IPS-18c (cell line): Measurements from ENCODE around the gene LPCAT1.
"Not testable (repeated sequence)": the region's sequence is repeated elsewhere in the genome, so short reads cannot be mapped to it uniquely, and the experiment has no call there.

Experiments
- H3K4me3 ChIP-seq: 2 replicates; pipeline ENCODE4 v1.7.0; 2013; ENCODE audit warnings: low read depth, mild to moderate bottlenecking, low read length, moderate library complexity; ENCODE audit not compliant: insufficient read depth
- H3K9me3 ChIP-seq: one replicate; pipeline ENCODE4 v1.6.1; 2013; ENCODE audit warnings: mild to moderate bottlenecking, low read length, moderate library complexity; ENCODE audit not compliant: control insufficient read depth, insufficient read depth

LPCAT1 gene

DNA sequence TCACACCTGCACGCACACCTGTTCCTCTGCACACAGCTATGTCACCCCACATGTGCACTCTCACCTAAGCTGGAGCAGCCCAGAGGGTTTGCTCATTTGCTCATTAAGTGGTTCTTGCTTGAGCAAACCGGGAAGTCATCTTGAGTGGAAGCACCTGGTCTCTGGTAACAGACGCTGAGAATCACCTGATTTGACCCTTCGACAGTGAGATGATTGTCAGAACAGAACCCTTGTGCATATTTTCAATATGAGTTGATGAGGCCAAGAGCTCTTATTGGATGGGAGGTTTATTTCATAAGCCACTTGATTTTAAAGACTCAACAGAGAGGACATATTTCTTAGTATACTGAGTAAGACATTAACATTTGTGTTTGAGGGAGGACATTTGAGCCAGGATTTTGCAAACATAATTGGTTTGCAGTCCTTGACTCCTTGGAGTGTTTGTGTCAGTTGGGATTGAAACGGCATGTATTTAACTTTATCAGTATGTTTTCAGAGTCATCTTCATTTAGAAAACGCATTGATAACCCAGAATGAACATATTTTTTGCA lies 22.1 kb upstream of the LPCAT1 start:
- Histone ChIP-seq H3K9me3 (no peaks in the 10 kb centered on the region), H3K4me3 (no peak overlapping the region)

DNA sequence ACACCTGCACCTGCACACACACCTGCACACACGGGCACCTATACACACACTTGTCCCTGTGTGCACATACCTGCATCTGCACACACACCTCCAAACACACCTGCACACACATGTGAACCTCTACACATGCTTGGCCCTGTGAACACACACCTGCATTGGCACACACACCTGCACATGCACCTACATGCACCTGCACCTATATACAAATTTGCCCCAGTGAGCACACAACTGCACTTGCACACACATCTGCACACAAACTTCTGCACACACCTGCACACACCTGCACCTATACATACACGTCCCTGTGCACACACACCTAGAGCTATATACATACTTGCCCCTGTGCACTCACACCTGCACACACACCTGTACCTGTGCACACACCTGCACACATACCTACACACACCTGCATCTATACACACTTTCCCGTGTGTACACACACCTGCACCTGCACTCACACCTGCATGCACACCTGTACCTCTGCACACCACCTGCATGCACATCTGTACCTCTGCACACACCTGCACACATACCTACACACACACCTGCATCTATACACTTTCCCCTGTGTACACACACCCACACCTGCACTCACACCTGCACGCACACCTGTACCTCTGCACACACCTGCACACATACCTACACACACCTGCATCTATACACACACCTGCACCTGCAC lies 21.5 kb upstream of the LPCAT1 start:
- Histone ChIP-seq H3K4me3 (no peak overlapping the region), H3K9me3 (no peaks in the 10 kb centered on the region)

DNA sequence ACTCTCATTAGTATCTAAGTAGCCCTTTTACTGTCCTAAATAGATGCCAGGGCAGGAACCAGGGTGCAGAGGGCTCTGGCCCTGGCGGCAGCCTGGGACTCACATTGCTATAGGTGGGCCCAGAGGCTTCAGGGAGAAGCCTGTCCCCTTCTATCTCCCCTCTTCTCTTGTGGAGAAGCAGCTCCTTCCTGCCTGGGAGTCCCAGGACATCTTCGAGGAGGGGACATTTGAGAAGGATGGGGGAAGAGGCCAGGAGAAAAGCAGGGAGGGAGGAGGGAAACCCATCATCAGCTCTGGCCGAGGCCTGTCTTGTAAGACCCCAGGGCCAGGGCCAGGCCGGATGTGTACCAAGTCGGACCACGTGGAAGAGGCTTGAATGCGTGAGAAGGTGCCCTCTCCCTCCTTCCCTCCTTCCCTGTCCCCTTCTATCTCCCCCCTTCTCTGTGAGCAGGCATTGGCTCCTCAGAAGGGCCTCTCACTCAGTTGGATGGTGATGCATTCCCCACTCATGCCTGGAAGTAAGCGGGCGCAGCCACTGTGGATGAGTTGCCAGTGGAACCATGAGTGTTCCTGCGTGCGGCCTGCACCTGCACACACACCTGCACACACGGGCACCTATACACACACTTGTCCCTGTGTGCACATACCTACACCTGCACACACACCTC lies 20.7 kb upstream of the LPCAT1 start:
- Histone ChIP-seq H3K4me3 (no peak overlapping the region), H3K9me3 (no peaks in the 10 kb centered on the region)

DNA sequence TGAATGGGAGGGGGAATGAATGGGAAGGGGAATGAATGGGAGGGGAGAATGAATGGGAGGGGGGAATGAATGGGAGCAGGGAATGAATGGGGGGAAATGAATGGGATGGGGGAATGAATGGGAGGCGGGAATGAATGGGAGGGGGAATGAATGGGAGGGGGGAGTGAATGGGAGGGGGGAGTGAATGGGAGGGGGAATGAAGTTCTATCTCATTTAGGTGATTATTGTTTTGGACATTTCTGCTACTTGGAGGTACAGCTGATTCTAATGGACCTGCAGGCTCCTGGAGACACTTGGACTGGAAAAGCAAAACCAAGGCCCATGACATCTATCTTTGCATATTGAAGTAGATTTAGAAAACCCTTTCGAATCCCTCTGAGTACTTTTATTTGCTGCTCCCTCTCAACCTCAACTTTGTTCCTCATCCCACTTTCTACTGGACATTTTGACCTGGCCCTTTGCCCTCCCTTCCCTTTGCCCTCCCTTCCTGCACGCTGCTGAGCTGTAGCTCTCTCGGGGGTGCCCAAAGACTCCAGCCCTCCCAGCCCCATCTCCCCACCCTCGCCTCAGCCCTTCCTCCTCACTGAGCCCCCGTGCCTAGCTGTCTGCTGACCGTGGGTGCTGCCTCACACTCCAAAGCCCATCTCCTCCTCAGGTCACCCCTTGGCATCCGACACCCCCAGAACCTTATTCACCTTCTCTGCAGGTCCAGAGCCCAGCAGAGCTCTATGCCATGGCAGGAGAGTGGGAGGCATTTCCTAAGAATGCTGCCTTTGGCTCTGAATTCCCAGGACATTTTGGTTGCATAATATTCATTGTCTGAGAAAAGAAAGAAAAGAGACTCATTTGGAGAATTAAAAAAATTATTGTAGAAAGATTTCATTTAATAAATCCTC lies 19.9 kb upstream of the LPCAT1 start:
- H3K4me3 ChIP-seq = no peak overlapping the region
- no peaks in the 10 kb centered on the region for H3K9me3 ChIP-seq

DNA sequence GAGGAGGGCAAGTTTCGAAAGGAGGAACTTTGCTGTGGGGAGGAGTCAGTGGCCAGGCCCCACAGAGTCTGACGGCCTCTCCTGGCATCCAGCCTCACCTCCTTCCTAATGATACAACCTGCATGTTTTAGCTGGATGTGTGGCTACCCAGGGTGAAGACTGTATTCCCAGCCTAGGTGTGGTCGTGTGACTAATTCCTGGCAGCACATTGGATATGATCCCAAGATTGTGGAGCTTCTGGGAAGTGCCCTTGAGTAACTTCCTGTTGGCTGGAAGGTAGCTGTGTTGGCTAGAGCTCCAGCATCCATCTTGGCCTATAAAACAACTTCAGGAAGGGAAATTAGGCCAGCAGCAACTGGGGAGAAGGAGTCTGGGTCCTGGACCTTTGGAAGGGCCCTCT lies 19.0 kb upstream of the LPCAT1 start:
- H3K9me3 ChIP-seq = no peaks in the 10 kb centered on the region
- H3K4me3 ChIP-seq = no peak overlapping the region

DNA sequence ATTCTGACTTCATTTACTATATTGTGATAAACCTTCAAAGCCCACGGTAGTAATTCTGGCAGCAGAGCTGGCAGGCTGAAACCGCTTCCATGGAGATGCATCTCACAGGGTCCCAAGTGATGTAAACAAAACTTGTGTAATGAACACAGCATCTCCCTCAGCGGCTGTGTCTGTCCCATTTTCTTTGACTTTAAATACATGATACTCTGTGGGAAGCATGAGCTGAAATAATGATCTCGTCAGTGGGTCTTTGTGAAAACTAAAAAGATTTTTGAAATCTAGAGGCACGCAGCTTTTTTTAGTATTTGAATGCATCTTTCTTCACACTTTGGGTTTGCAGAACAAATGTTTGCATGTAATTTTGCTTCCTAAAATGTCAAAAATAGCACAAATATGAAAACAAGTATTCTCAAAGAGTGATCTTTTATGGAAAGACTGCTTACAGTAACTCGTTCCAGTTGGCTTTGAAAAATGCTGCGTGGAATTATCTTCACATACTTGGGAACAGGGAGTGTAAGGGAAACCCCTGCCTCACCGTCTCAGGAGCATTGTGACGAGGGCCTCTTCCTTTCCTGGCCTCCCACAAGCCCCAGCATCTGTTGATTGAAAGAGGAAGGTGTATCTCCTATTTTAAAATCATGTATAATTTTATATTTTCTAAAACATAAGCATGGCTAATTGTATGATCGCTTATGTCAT lies 18.1 kb upstream of the LPCAT1 start:
- no peaks in the 10 kb centered on the region for H3K9me3 ChIP-seq

DNA sequence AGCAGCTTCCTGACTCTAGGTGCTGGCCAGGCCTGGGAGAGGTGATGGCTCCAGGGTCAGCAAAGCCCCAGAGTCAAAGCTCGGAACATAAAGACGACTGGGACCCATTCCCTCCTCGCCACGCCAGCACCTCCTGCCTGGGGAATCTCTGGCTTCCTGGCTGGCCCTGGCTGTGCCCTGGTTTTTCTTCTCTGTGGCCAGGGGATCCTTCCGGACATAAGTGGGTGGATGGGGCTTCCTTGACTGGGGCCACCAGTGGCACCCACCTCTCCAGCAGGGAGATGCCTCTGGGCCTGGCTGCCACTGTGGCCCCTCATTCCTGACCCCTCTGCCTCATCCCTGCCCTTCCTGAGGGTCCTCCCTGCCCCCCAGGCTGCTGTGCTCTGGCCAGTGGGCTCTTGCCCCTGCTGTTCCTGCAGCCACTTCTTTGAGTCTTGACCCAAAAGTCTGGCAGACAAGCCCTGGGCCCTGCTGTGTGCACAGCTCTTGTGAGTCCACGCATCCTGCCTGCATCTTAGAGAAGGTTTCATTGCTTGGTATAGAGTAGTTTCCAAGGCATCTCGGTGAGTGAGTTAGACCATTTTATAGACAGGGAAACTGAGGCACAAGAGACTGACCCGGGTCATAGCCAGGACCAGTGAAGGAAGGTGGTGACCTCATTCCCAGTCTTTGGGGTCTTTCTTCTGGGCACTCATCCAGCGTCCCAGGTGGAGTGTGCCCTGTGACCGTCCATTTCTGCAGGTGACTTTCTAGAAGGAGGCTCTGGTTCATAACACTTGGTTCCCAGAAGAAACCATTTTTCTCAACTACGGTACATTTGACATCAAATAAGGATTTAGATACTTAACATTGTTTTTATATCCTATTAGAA lies 17.3 kb upstream of the LPCAT1 start:
- H3K9me3 ChIP-seq = no peaks in the 10 kb centered on the region

More for the DNA sequence above, 18.1 kb upstream of the LPCAT1 start:
- H3K4me3 ChIP-seq = no peak overlapping the region

DNA sequence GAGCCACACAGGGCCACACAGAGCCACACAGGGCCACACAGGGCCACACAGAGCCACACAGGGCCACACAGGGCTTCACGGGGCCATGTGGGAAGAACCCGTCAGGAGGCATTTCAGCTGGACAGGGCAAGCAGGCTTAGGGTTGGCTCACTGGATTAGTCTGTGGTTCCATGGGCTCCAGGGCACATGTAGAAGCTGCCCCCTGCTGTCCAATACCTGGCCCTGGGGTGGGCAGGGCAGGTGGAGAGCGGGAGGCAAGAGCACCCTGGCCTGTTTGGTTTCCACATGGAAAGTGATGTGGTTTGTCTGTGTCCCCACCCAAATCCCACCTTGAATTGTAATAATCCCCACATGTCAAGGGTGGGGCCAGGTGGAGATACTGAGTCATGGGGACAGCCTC lies 16.4 kb upstream of the LPCAT1 start:
- no peak overlapping the region for H3K4me3 ChIP-seq
- no peaks in the 10 kb centered on the region for H3K9me3 ChIP-seq

More for the DNA sequence above, 17.3 kb upstream of the LPCAT1 start:
- H3K4me3 ChIP-seq = no peak overlapping the region

DNA sequence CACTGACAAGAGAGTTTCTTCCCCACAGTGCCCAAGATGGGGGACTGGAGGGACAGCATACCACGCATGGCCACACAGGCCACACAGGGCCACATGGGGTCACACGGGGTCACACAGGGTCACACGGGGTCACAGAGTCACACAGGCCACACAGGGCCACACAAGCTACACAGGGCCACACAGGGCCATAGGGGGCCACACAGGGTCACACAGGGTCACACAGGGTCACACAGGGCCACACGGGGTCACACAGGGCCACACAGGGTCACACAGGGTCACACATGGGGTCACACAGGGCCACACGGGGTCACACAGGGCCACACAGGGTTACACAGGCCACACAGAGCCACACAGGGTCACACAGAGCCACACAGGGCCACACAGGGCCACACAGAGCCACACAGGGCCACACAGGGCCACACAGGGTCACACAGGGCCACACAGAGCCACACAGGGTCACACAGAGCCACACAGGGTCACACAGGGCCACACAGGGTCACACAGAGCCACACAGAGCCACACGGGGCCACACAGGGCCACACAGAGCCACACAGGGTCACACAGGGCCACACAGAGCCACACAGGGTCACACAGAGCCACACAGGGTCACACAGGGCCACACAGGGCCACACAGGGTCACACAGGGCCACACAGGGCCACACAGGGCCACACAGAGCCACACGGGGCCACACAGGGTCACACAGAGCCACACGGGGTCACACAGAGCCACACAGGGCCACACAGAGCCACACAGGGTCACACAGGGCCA lies 15.8 kb upstream of the LPCAT1 start:
- peak overlapping the region; percentile 9; the same call in 1 of the 2 replicates for H3K4me3 ChIP-seq
- not testable (repeated sequence) for H3K9me3 ChIP-seq

DNA sequence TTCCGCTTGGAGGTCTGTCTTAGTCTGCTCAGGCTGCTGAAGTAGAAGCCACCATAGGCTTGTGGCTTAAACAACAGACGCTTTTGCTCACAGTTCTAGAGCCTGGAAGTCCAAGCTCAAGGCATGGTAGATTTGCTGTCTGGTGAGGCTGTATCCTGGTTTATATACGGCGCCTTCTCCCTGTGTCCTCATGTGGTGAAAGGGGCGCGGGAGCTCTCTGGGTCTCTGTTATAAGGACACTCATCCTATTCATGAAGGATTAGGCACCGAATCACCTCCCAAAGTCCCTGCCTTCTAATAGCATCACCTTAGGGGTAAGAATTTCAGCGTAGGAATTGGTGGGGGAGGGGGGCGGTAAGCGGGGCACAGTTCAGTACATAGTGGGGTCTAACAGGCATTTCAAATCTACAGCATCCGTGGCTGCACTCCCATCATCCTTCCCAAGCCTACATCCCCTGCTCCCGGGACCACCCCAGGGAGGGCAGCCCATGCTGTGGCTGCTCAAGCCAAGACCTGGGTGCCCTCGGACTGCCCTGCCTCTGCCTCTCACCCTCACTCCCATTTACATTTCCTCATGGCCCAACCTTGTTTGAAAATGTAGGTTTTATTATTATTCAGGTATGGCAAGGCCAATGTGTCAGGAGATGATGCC lies 15.1 kb upstream of the LPCAT1 start:
- Histone ChIP-seq H3K9me3 (no peaks in the 10 kb centered on the region), H3K4me3 (no peak overlapping the region)

DNA sequence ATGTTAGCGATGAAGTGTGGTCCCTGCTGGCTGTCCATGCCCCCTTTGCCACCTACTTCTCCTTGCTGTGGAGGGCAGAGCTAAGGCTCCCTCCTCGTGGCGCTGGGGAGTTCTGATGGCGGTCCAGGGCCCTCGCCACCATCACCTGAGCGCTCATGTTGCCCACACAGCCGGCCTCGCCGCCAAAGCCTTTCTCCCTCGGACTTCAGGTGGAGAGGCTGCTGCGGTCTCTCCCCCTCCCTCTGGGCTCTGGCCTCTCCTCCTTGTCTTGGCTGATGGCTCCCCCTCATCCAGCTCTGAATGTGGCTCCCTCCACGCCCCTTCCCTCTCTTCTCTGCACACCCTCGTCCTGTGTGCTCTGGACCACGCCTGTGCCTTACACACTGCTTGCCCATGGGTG lies 14.5 kb upstream of the LPCAT1 start:
- Histone ChIP-seq H3K9me3 (no peaks in the 10 kb centered on the region), H3K4me3 (no peak overlapping the region)

DNA sequence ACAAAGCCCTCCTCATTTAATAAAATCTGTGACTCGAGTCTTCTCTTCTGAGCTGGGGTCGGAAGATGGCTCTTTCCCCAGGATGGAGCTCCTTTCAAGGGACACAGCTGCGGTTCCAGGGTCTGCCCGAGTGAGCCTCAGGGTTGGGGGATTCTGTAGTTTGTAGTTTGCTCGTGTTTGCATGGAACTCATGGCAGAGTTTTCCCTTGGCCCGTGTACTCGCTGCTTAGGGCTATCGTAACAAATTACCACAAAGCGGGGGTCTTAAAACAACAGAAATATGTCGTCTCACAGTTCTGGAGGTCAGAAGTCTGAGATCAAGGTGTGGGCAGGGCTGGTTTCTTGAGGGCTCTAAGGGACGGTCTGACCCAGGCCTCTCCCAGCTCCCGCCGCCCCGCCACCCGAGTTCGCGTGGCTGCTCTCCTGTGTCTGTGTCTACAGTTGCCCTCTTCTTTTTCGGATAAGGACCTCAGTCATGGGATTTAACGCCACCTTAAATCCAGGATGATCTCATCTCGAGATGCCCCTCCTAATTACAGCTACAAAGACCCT lies 13.9 kb upstream of the LPCAT1 start:
- no peak overlapping the region for H3K4me3 ChIP-seq
- no peaks in the 10 kb centered on the region for H3K9me3 ChIP-seq

DNA sequence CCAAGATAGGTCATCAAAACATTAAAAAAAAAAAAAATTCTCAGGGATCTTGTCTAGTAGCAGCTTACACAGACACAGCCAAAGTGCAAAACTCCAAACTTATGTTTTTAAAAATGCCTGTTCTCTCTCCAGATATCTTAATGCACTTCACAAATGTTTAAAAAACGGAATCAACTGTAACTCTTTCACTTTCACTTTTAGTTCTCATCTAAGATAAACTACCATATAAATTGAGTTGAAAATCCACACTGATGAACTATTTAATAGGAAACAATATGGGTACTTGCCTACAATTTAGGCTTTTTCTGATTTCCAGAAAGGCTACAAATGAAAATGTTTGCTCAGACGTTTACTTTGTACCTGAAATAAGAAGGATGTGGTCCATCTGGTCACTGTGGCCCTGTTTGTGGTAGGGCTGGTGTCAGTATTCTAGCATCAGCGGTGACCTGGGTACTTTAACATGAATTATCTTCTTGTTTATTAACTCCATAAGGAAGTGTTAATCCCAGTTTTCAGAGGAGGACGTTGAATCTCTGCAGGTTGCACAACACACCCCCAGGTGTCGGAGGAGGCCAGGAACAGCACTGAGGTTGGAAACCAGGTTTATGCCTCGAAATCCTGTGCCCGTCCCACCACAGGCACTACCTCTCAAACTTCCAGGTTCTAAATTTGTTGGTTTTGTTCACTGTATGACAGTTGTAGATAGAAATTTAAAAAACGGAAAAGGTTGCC lies 13.3 kb upstream of the LPCAT1 start:
- H3K4me3 ChIP-seq = no peak overlapping the region
- H3K9me3 ChIP-seq = no peaks in the 10 kb centered on the region

DNA sequence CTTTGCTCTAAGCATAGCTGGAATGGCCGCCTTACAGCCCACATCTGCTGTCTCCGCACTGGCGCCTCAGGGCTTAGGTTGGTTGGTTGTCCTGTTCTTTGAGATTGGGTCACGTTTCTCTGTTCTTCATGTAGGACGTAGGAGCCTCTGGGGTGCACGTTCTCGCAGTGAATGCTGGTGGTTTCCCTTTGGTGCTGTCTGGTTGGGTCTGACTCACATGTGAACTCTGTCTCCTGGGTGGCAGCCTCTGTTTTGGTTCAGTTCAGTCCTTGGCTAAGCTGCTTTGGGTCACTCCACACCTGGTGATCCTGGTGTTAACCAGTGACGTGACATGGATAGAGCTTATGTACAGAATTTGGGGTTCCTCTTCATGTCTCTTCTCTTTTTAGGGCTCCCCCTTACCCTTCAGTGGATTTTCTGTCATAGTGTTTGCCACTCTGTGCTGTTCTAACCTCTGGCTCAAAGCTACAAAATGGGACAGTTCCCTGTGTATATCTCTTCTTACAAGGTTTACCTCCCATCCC lies 12.6 kb upstream of the LPCAT1 start:
- Histone ChIP-seq H3K9me3 (no peaks in the 10 kb centered on the region), H3K4me3 (no peak overlapping the region)
